Liver (tissue), 9 donors: Measurements from ENCODE around the gene ADAMTS3. TPM values are rescaled to one million over a fixed set of nuclear protein-coding genes. Genes with fewer than 3 reads are reported as not detected.

ENCODE experiments used
- DNase-seq: peaks from one replicate; pipeline ENCODE4 v3.0.0-alpha.2; 2017; ENCODE audit warnings: low spot score
- H3K27ac ChIP-seq, 2 donors: one replicate each; pipeline ENCODE4 v1.7.0; 2013; ENCODE audit warnings: inconsistent platforms in 2 of 2, low read length in 2 of 2, control low read depth in 1 of 2, low read depth in 1 of 2, mild to moderate bottlenecking in 1 of 2
- H3K27me3 ChIP-seq, 4 donors: one replicate each; pipeline versions ENCODE4 v1.6.1 to v1.7.0; 2013; ENCODE audit warnings: low read length in 3 of 4, inconsistent platforms in 1 of 4, mild to moderate bottlenecking in 1 of 4, moderate library complexity in 1 of 4; ENCODE audit not compliant: control insufficient read depth in 4 of 4, insufficient read depth in 4 of 4
- H3K36me3 ChIP-seq, 4 donors: one replicate each; pipeline versions ENCODE4 v1.6.1 to v1.7.0; 2013; ENCODE audit warnings: low read length in 3 of 4, mild to moderate bottlenecking in 3 of 4, low read depth in 1 of 4, moderate library complexity in 1 of 4; ENCODE audit not compliant: control insufficient read depth in 4 of 4, insufficient read depth in 3 of 4
- H3K4me1 ChIP-seq, 4 donors: one replicate each; pipeline versions ENCODE4 v1.6.1 to v1.7.0; 2013; ENCODE audit warnings: low read length in 3 of 4, mild to moderate bottlenecking in 3 of 4, moderate library complexity in 1 of 4; ENCODE audit not compliant: control insufficient read depth in 4 of 4, insufficient read depth in 4 of 4
- H3K4me3 ChIP-seq, 3 donors: one replicate each; pipeline versions ENCODE4 v1.6.1 to v1.7.0; 2013; ENCODE audit warnings: low read length in 3 of 3, control low read depth in 1 of 3, low read depth in 1 of 3, mild to moderate bottlenecking in 1 of 3
- H3K9ac ChIP-seq, 2 donors: one replicate each; pipeline ENCODE4 v1.7.0; 2013; ENCODE audit warnings: low read length in 2 of 2, mild to moderate bottlenecking in 2 of 2, moderate library complexity in 2 of 2, control low read depth in 1 of 2, low read depth in 1 of 2
- H3K9me3 ChIP-seq, 4 donors: one replicate each; pipeline versions ENCODE4 v1.6.1 to v1.7.0; 2013; ENCODE audit warnings: low read length in 3 of 4; ENCODE audit not compliant: control insufficient read depth in 4 of 4
- EGR1 ChIP-seq, 2 donors: IDR thresholded peaks; 2 replicates each; pipeline ENCODE4 v1.6.1; 2016 to 2018; ENCODE audit warnings: antibody characterized with exemption in 2 of 2, low read depth in 2 of 2
- FOXA1 ChIP-seq: IDR thresholded peaks from 2 replicates; pipeline ENCODE4 v1.6.1; 2016; ENCODE audit warnings: antibody characterized with exemption
- FOXA2 ChIP-seq: IDR thresholded peaks from 2 replicates; pipeline ENCODE4 v1.6.1; 2016; ENCODE audit warnings: antibody characterized with exemption
- GABPA ChIP-seq, 2 donors: IDR thresholded peaks in 1 of 2; conservative IDR thresholded peaks in 1 of 2; 2 replicates each; pipeline ENCODE4 v1.6.1; 2016; ENCODE audit warnings: antibody characterized with exemption in 2 of 2, mild to moderate bottlenecking in 1 of 2, moderate library complexity in 1 of 2
- HNF4A ChIP-seq, 2 donors: conservative IDR thresholded peaks; 2 replicates each; pipeline ENCODE4 v1.6.1; 2016; ENCODE audit warnings: antibody characterized with exemption in 2 of 2, mild to moderate bottlenecking in 2 of 2
- HNF4G ChIP-seq: IDR thresholded peaks from 2 replicates; pipeline ENCODE4 v1.6.1; 2016; ENCODE audit warnings: antibody characterized with exemption
- JUND ChIP-seq, 2 donors: IDR thresholded peaks; 2 replicates each; pipeline ENCODE4 v1.6.1; 2016; ENCODE audit warnings: antibody characterized with exemption in 2 of 2
- NR2F2 ChIP-seq: IDR thresholded peaks from 2 replicates; pipeline ENCODE4 v1.6.1; 2016; ENCODE audit warnings: antibody characterized with exemption
- RAD21 ChIP-seq, 2 donors: IDR thresholded peaks; 2 replicates each; pipeline ENCODE4 v1.6.1; 2016; ENCODE audit warnings: antibody characterized with exemption in 2 of 2, mild to moderate bottlenecking in 2 of 2
- RXRA ChIP-seq, 2 donors: IDR thresholded peaks; 2 replicates each; pipeline ENCODE4 v1.6.1; 2017 to 2018; ENCODE audit warnings: antibody characterized with exemption in 2 of 2, mild to moderate bottlenecking in 1 of 2
- SP1 ChIP-seq: IDR thresholded peaks from 2 replicates; pipeline ENCODE4 v1.6.1; 2018; ENCODE audit warnings: antibody characterized with exemption, mild to moderate bottlenecking
- TAF1 ChIP-seq: conservative IDR thresholded peaks from 2 replicates; pipeline ENCODE4 v1.6.1; 2016; ENCODE audit warnings: antibody characterized with exemption, mild to moderate bottlenecking
- YY1 ChIP-seq: IDR thresholded peaks from 2 replicates; pipeline ENCODE4 v1.6.1; 2016; ENCODE audit warnings: antibody characterized with exemption, mild to moderate bottlenecking
- WGBS: extraction: QIAGEN DNeasy Blood & Tissue Kit; methylation state at CpG from one replicate; pipeline ENCODE4 v1.1.7; 2013; 5-methylcytosine and 5-hydroxymethylcytosine counted together
- polyA plus RNA-seq, 2 donors: library from polyadenylated mRNA; stranded (reverse) in 1 of 2; unstranded in 1 of 2; fragments of 200-250 nt in 1 of 2; fragments of >200 nt in 1 of 2; fragmentation: Nextera tagmentation in 1 of 2; extraction: Ambion mirVana in 1 of 2; gene quantifications; one replicate each; pipeline versions ENCODE4 v1.2.1 to v1.2.3, GENCODE V29; 2013 to 2015
- total RNA-seq, 2 donors: library from RNA; depleted of rRNA; stranded (reverse); fragments of >200 nt; gene quantifications; one replicate each; pipeline ENCODE4 v1.2.3, GENCODE V29; 2014
- TF ChIP-seq, protein P1 (sequence below): fragments of 150-350 bp; IDR thresholded peaks from 2 replicates; pipeline ENCODE4 v1.5.1; 2017; ENCODE audit warnings: improper control_type of control experiment, low read depth, low read length; ENCODE audit not compliant: missing input control
- TF ChIP-seq, protein P2 (sequence below): IDR thresholded peaks from 2 replicates; pipeline ENCODE4 v1.6.1; 2016; ENCODE audit warnings: antibody characterized with exemption
- TF ChIP-seq, protein P3 (sequence below): IDR thresholded peaks from 2 replicates; pipeline ENCODE4 v1.6.1; 2016; ENCODE audit warnings: antibody characterized with exemption
- TF ChIP-seq, protein P4 (sequence below): IDR thresholded peaks from 2 replicates; pipeline ENCODE4 v1.6.1; 2016; ENCODE audit warnings: antibody characterized with exemption, mild to moderate bottlenecking
- TF ChIP-seq, protein P5 (sequence below): IDR thresholded peaks from 2 replicates; pipeline ENCODE4 v1.6.1; 2016; ENCODE audit warnings: antibody characterized with exemption
- donor health status: healthy.
- donor health status: healthy.
- donor health status: healthy.
- donor health status: healthy.
- donor health status: healthy.

The ADAMTS3 gene
- total and polyA plus RNA-seq, 4 donors, result 0.12 to 1.9 (median 0.25) TPM; not detected in 1

DNA sequence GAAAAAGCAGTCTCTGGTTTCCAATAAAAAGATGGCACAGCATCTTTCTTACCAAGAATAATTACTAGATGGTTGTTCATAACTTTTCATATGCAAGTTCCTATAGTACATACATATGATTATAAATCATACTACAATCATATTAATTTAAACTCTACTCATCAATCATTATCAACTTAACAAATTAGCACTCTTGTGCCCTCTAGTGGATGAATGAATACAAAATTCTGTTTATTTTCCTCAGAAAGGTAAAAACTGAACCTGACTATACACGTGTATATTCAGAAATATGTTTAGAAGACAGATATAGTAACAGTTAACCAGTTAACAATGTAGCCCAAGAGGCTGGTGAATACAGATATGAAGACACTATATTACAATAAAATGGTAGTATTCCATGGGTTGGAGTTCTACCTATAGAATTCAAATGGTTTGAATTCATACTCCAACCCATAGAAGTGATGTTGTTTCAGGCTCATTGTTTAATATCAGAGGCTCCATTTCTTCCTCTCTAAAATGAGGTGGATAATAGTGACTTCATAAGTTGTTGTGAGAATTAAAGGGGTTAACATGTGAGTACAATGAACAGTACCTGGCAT lies 100.0 kb downstream of the ADAMTS3 start:
- H3K4me3 ChIP-seq, result no peak overlapping the region
- no peak overlapping the region for H3K27ac ChIP-seq
- no peak for DNase-seq
- TF ChIP-seq, protein P1, sequence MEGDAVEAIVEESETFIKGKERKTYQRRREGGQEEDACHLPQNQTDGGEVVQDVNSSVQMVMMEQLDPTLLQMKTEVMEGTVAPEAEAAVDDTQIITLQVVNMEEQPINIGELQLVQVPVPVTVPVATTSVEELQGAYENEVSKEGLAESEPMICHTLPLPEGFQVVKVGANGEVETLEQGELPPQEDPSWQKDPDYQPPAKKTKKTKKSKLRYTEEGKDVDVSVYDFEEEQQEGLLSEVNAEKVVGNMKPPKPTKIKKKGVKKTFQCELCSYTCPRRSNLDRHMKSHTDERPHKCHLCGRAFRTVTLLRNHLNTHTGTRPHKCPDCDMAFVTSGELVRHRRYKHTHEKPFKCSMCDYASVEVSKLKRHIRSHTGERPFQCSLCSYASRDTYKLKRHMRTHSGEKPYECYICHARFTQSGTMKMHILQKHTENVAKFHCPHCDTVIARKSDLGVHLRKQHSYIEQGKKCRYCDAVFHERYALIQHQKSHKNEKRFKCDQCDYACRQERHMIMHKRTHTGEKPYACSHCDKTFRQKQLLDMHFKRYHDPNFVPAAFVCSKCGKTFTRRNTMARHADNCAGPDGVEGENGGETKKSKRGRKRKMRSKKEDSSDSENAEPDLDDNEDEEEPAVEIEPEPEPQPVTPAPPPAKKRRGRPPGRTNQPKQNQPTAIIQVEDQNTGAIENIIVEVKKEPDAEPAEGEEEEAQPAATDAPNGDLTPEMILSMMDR, result peak; percentile 38
- TF ChIP-seq EGR1 (IDR thresholded peaks at IDR 0.05; ENCODE audit: low read depth in 2 of 2) (no peak), RAD21 (IDR thresholded peaks at IDR 0.05) (peak; percentile 71 to 74)
- H3K9ac ChIP-seq, result no peak overlapping the region
- no peaks in the 10 kb centered on the region for H3K9me3 ChIP-seq
- no peaks in the 10 kb centered on the region for H3K36me3 ChIP-seq
- WGBS, result 1% methylated on average over 1 of the region's 1 CpG
- H3K27me3 ChIP-seq, result no peaks in the 10 kb centered on the region
- H3K4me1 ChIP-seq, result no peaks in the 10 kb centered on the region

DNA sequence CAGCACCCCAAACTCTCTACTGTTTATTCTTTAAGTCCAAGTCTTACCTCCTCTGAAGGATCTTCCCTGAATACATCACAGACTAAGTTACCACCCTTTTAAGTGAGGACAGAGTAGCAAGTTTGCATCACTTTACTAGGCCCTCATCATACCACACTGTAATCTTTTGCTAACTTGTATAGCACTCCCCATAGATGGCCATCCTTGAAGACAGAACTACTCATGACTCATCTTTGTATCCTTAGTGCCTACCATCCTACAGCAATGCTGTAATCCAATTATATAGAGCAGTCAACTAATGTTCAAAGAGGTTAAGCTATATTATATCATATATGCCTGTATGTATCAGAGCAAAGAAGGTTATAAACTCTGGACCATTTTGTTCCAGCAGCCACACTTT lies 101.4 kb downstream of the ADAMTS3 start:
- no peak for DNase-seq

More for the DNA sequence above, 101.4 kb downstream of the ADAMTS3 start:
- no peaks in the 10 kb centered on the region for H3K9me3 ChIP-seq
- TF ChIP-seq, protein P2, sequence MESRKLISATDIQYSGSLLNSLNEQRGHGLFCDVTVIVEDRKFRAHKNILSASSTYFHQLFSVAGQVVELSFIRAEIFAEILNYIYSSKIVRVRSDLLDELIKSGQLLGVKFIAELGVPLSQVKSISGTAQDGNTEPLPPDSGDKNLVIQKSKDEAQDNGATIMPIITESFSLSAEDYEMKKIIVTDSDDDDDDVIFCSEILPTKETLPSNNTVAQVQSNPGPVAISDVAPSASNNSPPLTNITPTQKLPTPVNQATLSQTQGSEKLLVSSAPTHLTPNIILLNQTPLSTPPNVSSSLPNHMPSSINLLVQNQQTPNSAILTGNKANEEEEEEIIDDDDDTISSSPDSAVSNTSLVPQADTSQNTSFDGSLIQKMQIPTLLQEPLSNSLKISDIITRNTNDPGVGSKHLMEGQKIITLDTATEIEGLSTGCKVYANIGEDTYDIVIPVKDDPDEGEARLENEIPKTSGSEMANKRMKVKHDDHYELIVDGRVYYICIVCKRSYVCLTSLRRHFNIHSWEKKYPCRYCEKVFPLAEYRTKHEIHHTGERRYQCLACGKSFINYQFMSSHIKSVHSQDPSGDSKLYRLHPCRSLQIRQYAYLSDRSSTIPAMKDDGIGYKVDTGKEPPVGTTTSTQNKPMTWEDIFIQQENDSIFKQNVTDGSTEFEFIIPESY, result no peak
- TF ChIP-seq RXRA (IDR thresholded peaks at IDR 0.05) (no peak), YY1 (no peak), HNF4G (no peak), FOXA1 (no peak), JUND (IDR thresholded peaks at IDR 0.05) (no peak), SP1 (no peak), HNF4A (conservative IDR thresholded peaks at IDR 0.05) (no peak), GABPA (IDR thresholded peaks at IDR 0.05 in 1 of 2, conservative IDR thresholded peaks at IDR 0.05 in 1 of 2) (no peak), EGR1 (IDR thresholded peaks at IDR 0.05; ENCODE audit: low read depth in 2 of 2) (no peak), FOXA2 (no peak), TAF1 (no peak), RAD21 (IDR thresholded peaks at IDR 0.05) (no peak), NR2F2 (no peak)
- TF ChIP-seq, protein P1, result no peak
- TF ChIP-seq, protein P3, sequence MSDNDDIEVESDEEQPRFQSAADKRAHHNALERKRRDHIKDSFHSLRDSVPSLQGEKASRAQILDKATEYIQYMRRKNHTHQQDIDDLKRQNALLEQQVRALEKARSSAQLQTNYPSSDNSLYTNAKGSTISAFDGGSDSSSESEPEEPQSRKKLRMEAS, result no peak
- TF ChIP-seq, protein P4, sequence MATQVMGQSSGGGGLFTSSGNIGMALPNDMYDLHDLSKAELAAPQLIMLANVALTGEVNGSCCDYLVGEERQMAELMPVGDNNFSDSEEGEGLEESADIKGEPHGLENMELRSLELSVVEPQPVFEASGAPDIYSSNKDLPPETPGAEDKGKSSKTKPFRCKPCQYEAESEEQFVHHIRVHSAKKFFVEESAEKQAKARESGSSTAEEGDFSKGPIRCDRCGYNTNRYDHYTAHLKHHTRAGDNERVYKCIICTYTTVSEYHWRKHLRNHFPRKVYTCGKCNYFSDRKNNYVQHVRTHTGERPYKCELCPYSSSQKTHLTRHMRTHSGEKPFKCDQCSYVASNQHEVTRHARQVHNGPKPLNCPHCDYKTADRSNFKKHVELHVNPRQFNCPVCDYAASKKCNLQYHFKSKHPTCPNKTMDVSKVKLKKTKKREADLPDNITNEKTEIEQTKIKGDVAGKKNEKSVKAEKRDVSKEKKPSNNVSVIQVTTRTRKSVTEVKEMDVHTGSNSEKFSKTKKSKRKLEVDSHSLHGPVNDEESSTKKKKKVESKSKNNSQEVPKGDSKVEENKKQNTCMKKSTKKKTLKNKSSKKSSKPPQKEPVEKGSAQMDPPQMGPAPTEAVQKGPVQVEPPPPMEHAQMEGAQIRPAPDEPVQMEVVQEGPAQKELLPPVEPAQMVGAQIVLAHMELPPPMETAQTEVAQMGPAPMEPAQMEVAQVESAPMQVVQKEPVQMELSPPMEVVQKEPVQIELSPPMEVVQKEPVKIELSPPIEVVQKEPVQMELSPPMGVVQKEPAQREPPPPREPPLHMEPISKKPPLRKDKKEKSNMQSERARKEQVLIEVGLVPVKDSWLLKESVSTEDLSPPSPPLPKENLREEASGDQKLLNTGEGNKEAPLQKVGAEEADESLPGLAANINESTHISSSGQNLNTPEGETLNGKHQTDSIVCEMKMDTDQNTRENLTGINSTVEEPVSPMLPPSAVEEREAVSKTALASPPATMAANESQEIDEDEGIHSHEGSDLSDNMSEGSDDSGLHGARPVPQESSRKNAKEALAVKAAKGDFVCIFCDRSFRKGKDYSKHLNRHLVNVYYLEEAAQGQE, result no peak
- TF ChIP-seq, protein P5, sequence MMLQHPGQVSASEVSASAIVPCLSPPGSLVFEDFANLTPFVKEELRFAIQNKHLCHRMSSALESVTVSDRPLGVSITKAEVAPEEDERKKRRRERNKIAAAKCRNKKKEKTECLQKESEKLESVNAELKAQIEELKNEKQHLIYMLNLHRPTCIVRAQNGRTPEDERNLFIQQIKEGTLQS, result no peak
- H3K4me3 ChIP-seq, result no peak overlapping the region
- no peaks in the 10 kb centered on the region for H3K4me1 ChIP-seq
- H3K27me3 ChIP-seq, result no peaks in the 10 kb centered on the region
- no peak overlapping the region for H3K27ac ChIP-seq
- H3K9ac ChIP-seq, result no peak overlapping the region
- H3K36me3 ChIP-seq, result no peaks in the 10 kb centered on the region
